Activated CD8-positive, alpha-beta T cell treated with anti-CD3 and anti-CD28 coated beads, Interleukin-2, amount 10 ng/mL, durations not matched to agents 7 days and 5 days (primary cell): ENCODE results near the gene BIVM. TPM values are rescaled to one million over a fixed set of nuclear protein-coding genes. Genes with fewer than 3 reads are reported as not detected.

Experiments used
- ATAC-seq: fragments of 150-1000 bp; cut with Tn5 transposase; one replicate; pipeline ENCODE4 v1.10.0; 2021; ENCODE audit warnings: moderate library complexity
- CTCF ChIA-PET: fragments of 350-600 bp; sonication (Branson Sonifier 250); formaldehyde crosslinking; loops from one replicate; lab custom pipeline; 2021; ENCODE audit warnings: antibody characterized with exemption; lab: Charles Lee
- POLR2A ChIA-PET: fragments of 350-600 bp; sonication (Branson Sonifier 250); formaldehyde crosslinking; loops from one replicate; lab custom pipeline; 2021; ENCODE audit warnings: antibody characterized with exemption; lab: Charles Lee
- DNase-seq: peaks from one replicate; pipeline ENCODE4 v3.0.0-alpha.2; 2020
- H3K27ac Mint-ChIP-seq: one replicate; pipeline ENCODE4 v1.8.0; 2021; ENCODE audit warnings: mild to moderate bottlenecking, mixed read lengths
- H3K27me3 Mint-ChIP-seq: one replicate; pipeline ENCODE4 v1.8.0; 2021; ENCODE audit warnings: low read depth, mixed read lengths
- H3K36me3 Mint-ChIP-seq: one replicate; pipeline ENCODE4 v1.8.0; 2021; ENCODE audit warnings: low read depth, mixed read lengths
- H3K4me1 Mint-ChIP-seq: one replicate; pipeline ENCODE4 v1.8.0; 2021; ENCODE audit warnings: low read depth, mixed read lengths
- H3K4me3 Mint-ChIP-seq: one replicate; pipeline ENCODE4 v1.8.0; 2021; ENCODE audit warnings: mild to moderate bottlenecking, mixed read lengths
- H3K9me3 Mint-ChIP-seq: one replicate; pipeline ENCODE4 v1.8.0; 2022; ENCODE audit warnings: mixed read lengths; ENCODE audit not compliant: insufficient read depth
- total RNA-seq, 2 experiments: library from RNA; stranded (reverse); gene quantifications; one replicate each; pipeline ENCODE4 v1.2.3, GENCODE V29; 2021

The BIVM gene
- total RNA-seq, 2 experiments from 2014 or later = 26.9 to 27.7 TPM

DNA sequence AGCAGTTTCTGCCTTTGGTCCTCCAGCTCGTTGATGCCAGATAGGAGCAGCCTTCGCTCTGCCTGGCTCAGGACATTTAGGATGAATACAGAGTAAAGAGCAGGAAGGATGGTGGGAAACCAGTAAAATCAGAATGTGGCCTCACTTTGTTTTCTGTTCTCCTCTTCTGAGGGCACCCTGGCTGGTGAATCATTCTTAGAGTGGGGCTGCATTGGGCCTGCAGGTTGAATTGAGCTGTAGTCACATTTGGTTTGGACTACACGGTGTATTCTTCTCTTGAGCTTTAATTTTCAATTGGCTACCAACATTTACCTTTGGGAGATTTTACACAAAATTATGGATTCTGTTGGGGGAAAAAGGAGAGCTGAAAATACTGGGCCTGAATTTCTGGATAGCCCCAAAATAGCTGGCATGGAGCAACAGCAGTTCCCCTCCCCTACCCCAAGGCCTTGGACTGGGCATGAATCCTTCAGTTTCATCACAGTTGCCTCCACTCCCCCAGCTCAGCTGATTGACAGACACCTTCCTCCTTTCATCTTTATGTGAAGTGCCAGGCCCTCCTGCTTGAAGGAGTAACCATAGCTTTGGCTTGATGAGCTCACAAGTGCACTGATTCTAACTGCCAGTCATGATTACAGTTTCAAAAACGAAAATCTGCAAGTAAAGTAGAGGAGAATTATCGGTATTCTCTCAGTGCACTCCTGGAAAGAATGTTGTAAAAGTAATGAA, 71.2 kb downstream of the BIVM start:
- Mint-ChIP-seq H3K4me3 (no peak overlapping the region), H3K27me3 (no peaks in the 10 kb centered on the region), H3K36me3 (peaks cover 61% of the 10 kb centered on the region), H3K4me1 (peaks cover 23% of the 10 kb centered on the region), H3K27ac (no peak overlapping the region), H3K9me3 (no peaks in the 10 kb centered on the region)
- ChIA-PET CTCF (interaction anchor here (0.7 to 2.1 kb wide), 44 partner anchors 8 to 314 kb away, joined by 3 to 26 read pairs (median 4); partner anchors contain the start of gene TEX30), POLR2A (interaction anchor here (1.2 kb wide), 1 partner anchor 274 kb away, joined by 4 read pairs; the partner anchor contains the start of gene TPP2)
- peak; percentile 26 for ATAC-seq
- no peak for DNase-seq

GRCh38 chr13:102870677-102871415, 71.9 kb downstream of the BIVM start:
- no peaks in the 10 kb centered on the region for H3K9me3 Mint-ChIP-seq
- H3K27me3 Mint-ChIP-seq = no peaks in the 10 kb centered on the region
- H3K27ac Mint-ChIP-seq = no peak overlapping the region
- no peak overlapping the region for H3K4me3 Mint-ChIP-seq
- ChIA-PET CTCF (interaction anchor here (0.6 to 2.1 kb wide), 43 partner anchors 7 to 315 kb away, joined by 3 to 26 read pairs (median 4); partner anchors contain the start of gene TEX30), POLR2A (interaction anchor here (1.2 kb wide), 1 partner anchor 274 kb away, joined by 4 read pairs; the partner anchor contains the start of gene TPP2)
- peaks cover 62% of the 10 kb centered on the region for H3K36me3 Mint-ChIP-seq
- H3K4me1 Mint-ChIP-seq = peaks cover 23% of the 10 kb centered on the region
- DNase-seq (peak; percentile 65), ATAC-seq (peak; percentile 82)

GRCh38 chr13:102872131-102872530, 73.2 kb downstream of the BIVM start:
- ATAC-seq (no peak), DNase-seq (no peak)
- Mint-ChIP-seq H3K4me1 (peaks cover 23% of the 10 kb centered on the region), H3K27me3 (no peaks in the 10 kb centered on the region), H3K4me3 (no peak overlapping the region), H3K36me3 (peaks cover 69% of the 10 kb centered on the region), H3K27ac (peak overlapping the region; percentile 46), H3K9me3 (no peaks in the 10 kb centered on the region)
- CTCF ChIA-PET = interaction anchor here (0.9 kb wide), 1 partner anchor 280 kb away, joined by 3 read pairs; no protein-coding TSS in a partner anchor
- POLR2A ChIA-PET = no interaction called here

DNA sequence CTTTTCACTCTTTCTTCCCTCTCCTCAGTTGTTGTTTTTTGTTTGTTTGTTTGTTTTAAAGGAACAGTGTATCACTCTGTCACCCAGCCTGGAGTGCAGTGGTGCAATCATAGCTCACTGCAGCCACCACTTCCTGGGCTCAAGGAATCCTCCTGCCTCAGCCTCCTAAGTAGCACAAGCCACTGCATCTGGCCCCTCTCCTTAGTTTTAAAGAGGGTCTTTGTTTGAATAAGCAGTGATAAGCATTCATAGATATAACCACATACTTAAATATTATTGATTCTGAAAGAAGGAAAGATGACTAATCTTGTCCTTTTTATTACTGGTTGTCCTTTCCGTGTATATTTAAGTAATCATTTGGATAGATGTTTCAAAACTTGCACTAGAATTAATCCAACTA, 73.6 kb downstream of the BIVM start:
- H3K27ac Mint-ChIP-seq = peak overlapping the region; percentile 46
- CTCF ChIA-PET = interaction anchor here (0.9 kb wide), 1 partner anchor 281 kb away, joined by 3 read pairs; no protein-coding TSS in a partner anchor
- H3K4me3 Mint-ChIP-seq = no peak overlapping the region
- POLR2A ChIA-PET = no interaction called here
- H3K27me3 Mint-ChIP-seq = no peaks in the 10 kb centered on the region
- DNase-seq (no peak), ATAC-seq (no peak)
- no peaks in the 10 kb centered on the region for H3K9me3 Mint-ChIP-seq
- H3K36me3 Mint-ChIP-seq = peaks cover 67% of the 10 kb centered on the region
- peaks cover 23% of the 10 kb centered on the region for H3K4me1 Mint-ChIP-seq

GRCh38 chr13:102873653-102874052, 74.7 kb downstream of the BIVM start:
- peaks cover 59% of the 10 kb centered on the region for H3K36me3 Mint-ChIP-seq
- H3K9me3 Mint-ChIP-seq = no peaks in the 10 kb centered on the region
- no peak overlapping the region for H3K27ac Mint-ChIP-seq
- no peak overlapping the region for H3K4me3 Mint-ChIP-seq
- ChIA-PET POLR2A (no interaction called here), CTCF (interaction anchor here (0.6 kb wide), 1 partner anchor 72 kb away, joined by 3 read pairs; no protein-coding TSS in a partner anchor)
- H3K27me3 Mint-ChIP-seq = no peaks in the 10 kb centered on the region
- ATAC-seq = no peak
- peaks cover 23% of the 10 kb centered on the region for H3K4me1 Mint-ChIP-seq
- DNase-seq = no peak

GRCh38 chr13:102875256-102875655, 76.3 kb downstream of the BIVM start:
- no peak overlapping the region for H3K27ac Mint-ChIP-seq
- no peak overlapping the region for H3K4me3 Mint-ChIP-seq
- CTCF ChIA-PET = no interaction called here
- H3K27me3 Mint-ChIP-seq = no peaks in the 10 kb centered on the region
- ATAC-seq = no peak
- no peak for DNase-seq
- H3K4me1 Mint-ChIP-seq = peaks cover 16% of the 10 kb centered on the region
- H3K36me3 Mint-ChIP-seq = peaks cover 48% of the 10 kb centered on the region
- H3K9me3 Mint-ChIP-seq = no peaks in the 10 kb centered on the region
- POLR2A ChIA-PET = no interaction called here

DNA sequence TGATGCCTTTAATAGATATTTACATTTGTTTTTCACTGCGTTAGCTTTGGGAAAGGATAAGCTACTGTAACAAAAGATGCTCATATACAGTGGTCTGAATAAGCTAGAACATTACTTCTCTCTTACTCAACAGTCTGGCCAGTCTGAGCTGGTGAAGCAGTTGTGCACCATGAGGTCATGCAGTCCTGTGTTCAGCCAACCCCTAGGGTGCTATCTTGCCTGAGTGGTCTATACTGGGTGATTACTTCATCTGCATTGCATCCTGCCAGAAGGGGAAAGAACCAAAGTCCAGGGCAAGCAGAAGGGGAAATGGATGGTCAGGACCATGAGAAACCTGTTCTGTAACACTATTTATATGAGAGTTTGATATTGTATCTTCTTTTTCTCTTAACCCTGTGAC, 78.4 kb downstream of the BIVM start:
- no peak overlapping the region for H3K27ac Mint-ChIP-seq
- H3K4me3 Mint-ChIP-seq = no peak overlapping the region
- peaks cover 37% of the 10 kb centered on the region for H3K36me3 Mint-ChIP-seq
- no peaks in the 10 kb centered on the region for H3K27me3 Mint-ChIP-seq
- POLR2A ChIA-PET = no interaction called here
- no peaks in the 10 kb centered on the region for H3K9me3 Mint-ChIP-seq
- H3K4me1 Mint-ChIP-seq = peaks cover 5% of the 10 kb centered on the region
- DNase-seq = no peak
- no peak for ATAC-seq
- CTCF ChIA-PET = no interaction called here

DNA sequence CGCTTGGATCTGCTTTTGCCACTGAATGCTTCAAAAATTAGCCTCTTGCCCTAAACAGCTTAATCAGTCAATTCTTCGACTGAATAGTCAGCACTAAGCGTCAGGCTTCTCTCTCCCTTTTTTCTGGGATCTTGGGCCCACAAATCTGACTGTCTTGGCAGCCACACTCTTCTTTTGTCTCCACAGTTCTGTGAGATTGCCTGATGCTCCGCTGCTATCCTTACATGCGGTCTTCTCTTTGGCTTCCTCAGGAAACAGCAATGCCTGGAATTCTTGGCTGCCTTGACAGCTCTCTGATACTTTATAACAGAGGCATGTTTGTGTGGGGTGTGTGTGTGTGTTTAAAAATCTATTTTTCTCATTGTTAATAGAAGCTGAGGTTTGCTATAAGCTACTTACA, 79.6 kb downstream of the BIVM start:
- ChIA-PET CTCF (interaction anchor here (0.9 kb wide), 1 partner anchor 8 kb away, joined by 4 read pairs; no protein-coding TSS in a partner anchor), POLR2A (interaction anchor here (0.7 kb wide), 1 partner anchor 296 kb away, joined by 3 read pairs; no protein-coding TSS in a partner anchor)
- H3K27ac Mint-ChIP-seq = no peak overlapping the region
- no peaks in the 10 kb centered on the region for H3K4me1 Mint-ChIP-seq
- DNase-seq = no peak
- ATAC-seq = no peak
- no peaks in the 10 kb centered on the region for H3K27me3 Mint-ChIP-seq
- H3K4me3 Mint-ChIP-seq = no peak overlapping the region
- peaks cover 28% of the 10 kb centered on the region for H3K36me3 Mint-ChIP-seq
- no peaks in the 10 kb centered on the region for H3K9me3 Mint-ChIP-seq

DNA sequence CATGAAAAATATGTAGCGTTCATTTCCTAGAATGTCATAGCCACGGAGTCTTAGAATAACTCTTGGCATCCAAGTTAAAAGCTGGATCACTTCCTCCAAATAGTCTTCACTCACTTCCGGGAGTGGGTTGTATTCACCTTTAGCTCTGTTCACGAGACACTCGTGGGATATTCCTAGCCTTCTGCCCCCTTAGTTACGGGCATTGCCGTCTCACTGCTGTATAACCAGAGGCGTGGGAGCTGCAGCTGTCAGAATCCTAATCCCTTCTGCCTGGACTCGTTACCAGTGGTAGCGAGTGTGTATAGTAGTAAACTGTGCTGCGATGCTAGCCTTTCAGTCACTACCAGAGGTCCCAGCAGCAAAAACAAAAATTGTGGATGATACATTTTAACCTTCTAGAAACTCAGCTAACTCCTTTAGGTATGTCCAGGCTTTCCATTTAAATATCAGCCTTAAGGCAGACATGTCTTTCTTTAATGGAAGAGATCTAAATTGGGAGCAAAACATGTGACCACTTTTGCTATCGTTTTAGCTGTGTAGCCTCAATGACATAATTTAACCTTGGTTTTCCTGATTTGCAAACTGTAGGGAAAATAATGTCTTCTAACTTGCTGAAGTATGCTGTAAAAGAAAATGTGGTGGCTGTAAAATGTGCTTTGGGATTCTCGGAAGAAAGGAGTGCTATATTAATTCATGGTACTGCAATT, 81.0 kb downstream of the BIVM start:
- no peak overlapping the region for H3K27ac Mint-ChIP-seq
- ChIA-PET CTCF (interaction anchor here (3.6 kb wide), 1 partner anchor 10 kb away, joined by 26 read pairs; no protein-coding TSS in a partner anchor), POLR2A (no interaction called here)
- H3K4me3 Mint-ChIP-seq = no peak overlapping the region
- H3K9me3 Mint-ChIP-seq = no peaks in the 10 kb centered on the region
- no peaks in the 10 kb centered on the region for H3K4me1 Mint-ChIP-seq
- DNase-seq (no peak), ATAC-seq (no peak)
- H3K27me3 Mint-ChIP-seq = no peaks in the 10 kb centered on the region
- H3K36me3 Mint-ChIP-seq = peaks cover 21% of the 10 kb centered on the region

DNA sequence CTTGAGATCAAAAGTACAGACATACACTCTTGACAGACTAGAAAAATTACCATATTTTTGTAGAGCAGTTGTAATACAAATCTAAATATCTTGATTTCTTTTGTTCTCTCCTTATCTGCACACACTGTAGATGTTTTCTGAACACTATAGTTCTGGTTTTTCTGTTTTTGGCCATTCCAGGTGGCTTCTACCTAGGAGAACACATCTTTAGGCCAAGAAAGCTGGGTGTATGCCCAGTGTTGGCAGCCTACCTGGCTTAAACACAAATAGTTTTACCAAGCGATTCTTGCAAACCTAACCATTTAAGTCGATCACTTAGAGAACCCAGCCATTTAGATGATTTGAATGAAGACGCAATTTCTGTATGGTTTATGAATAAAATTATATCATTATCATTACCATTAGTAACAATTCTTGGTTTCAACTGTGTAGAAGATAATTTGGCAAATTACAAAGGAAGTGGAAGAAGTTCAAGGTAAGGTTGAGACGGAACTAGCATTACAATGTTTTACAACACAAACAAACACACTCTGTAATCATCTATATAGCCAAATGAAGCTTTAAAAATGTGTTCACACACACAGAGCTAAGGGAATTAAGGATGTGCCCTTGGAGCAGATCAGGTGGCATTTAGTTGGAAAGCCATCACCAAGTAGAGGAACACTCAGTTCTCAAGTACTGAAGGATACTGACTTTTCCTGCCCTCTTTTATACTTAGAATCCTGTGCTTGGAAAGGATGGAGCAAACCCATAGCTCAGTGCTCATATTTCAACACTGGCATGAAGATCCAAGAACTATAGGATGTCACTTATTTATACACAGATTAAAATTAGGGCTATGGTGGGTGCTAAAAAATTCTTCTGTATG, 83.1 kb downstream of the BIVM start:
- no peaks in the 10 kb centered on the region for H3K4me1 Mint-ChIP-seq
- H3K27ac Mint-ChIP-seq = no peak overlapping the region

More for the DNA sequence above, 83.1 kb downstream of the BIVM start:
- Mint-ChIP-seq H3K27me3 (no peaks in the 10 kb centered on the region), H3K4me3 (no peak overlapping the region), H3K36me3 (peaks cover 2% of the 10 kb centered on the region), H3K9me3 (no peaks in the 10 kb centered on the region)
- CTCF ChIA-PET = interaction anchor here (0.9 to 3.6 kb wide), 2 partner anchors 12 to 25 kb away, joined by 3 to 26 read pairs; no protein-coding TSS in a partner anchor
- POLR2A ChIA-PET = no interaction called here
- ATAC-seq = no peak
- DNase-seq = no peak
